Middle frontal gyrus (tissue), 1 donor: ENCODE measurements around the gene SIDT1.

Experiments used
- DNase-seq: peaks from one replicate; pipeline ENCODE4 v3.0.0-alpha.2; 2015; ENCODE audit warnings: low spot score; ENCODE audit errors: extremely low spot score

The SIDT1 gene

GRCh38 chr3:113545594-113545993 is 13.2 kb downstream of the SIDT1 start:
- no peak for DNase-seq

DNA sequence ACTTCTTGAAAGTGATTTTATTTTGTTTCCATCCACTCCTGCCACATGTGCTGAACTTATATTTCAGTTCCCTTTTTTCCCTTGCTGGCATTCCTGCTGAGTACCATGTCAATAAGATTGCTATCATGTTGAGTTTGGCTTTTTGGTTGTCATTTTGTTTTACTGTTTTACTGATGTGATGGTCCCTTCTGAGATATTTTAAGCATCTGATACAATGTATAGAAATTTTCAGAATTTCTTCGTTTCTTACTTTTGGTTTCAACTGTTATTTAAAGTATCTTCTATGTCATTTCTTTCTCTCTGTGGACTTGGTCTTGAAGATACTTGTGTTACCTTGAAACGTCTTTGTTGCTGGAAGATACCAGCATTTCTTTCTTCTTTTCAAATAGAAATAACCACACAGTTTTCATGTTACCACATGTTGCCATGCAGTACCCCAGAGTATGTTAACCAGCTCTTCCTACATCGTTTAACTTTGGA is 14.1 kb downstream of the SIDT1 start:
- no peak for DNase-seq

DNA sequence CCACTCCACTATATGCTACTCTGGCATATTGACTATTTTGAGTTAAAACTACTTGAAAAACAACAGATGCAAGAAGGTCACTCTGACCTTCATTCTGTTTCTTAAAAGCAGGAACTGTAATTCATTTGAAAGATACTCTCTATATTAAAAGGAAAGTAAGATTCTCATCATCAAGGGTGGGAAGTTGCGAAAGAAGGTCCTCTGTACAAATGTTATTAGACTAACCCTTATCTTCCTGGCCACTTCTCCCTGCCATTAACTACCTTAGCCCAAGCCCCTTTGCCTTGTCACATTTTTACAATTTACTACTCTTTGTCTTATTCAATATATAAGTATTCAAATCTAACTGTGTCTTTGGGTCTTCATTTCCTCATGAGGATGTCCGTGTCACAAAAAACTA is 16.1 kb downstream of the SIDT1 start:
- DNase-seq = no peak

DNA sequence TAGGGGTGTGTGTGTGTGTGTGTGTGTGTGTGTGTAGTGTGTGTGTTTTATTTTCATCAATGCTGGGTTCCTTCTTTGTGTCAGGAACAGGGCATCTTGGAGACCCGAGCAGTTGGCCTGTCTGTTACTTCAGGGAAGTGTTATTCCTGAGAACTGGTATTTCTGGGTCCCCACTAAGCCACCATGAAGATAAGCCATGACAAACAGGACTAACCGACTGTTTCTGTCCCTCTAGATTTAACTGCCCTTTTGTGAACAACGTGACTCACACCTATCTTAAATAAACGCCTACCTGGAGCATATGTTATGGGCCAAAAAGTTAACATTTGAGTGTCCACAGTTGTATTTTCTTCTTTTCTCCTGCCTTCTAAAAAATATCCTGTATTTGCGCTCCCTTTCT is 19.5 kb downstream of the SIDT1 start:
- no peak for DNase-seq

- no peak for DNase-seq
Observed at GRCh38 chr3:113552851-113553250, 20.5 kb downstream of the SIDT1 start.

GRCh38 chr3:113555138-113555537 is 22.8 kb downstream of the SIDT1 start:
- DNase-seq = no peak

GRCh38 chr3:113556316-113556945 is 24.1 kb downstream of the SIDT1 start:
- DNase-seq = no peak

GRCh38 chr3:113556946-113557335 is 24.6 kb downstream of the SIDT1 start:
- no peak for DNase-seq

DNA sequence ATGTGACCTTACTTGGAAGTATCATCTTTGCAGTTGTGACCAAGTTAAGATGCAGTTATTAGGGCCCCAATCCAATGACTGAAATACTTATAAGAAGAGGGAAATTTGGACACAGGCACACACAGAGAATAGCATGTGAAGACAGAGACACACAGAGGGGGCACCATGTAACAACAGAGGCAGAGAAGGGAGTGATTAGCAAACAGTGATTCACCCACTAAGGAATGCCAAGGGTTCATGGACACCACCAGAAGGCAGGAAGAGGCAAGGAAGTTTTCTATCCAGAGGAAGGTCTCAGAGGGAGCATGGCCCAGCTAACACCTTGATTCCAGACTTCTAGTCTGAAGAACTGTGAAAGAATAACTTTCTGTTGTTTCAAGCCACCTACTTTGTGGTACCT is 25.0 kb downstream of the SIDT1 start:
- no peak for DNase-seq

GRCh38 chr3:113559009-113559408 is 26.7 kb downstream of the SIDT1 start:
- DNase-seq = no peak

GRCh38 chr3:113560271-113560670 is 27.9 kb downstream of the SIDT1 start:
- DNase-seq = no peak

- DNase-seq = no peak
Observed at GRCh38 chr3:113560831-113561623, 28.7 kb downstream of the SIDT1 start.

DNA sequence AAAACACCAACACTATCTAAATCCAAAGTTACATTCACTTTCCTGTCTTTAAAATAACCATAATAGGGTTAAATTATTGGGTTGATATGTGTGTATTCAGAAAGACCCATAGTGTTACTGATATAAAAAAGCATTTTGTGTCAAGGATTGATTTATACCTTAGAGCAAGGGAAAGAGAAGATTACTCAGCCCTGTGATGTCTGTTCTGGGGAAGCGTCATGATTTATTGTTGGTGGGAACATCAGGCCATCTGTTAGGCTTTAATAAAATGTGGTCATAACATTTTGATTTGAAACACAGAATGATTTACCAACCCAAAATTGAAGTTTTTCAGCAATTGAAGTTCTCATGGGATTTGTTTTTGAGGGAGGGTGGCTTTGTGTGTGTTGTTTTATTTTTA is 33.2 kb downstream of the SIDT1 start:
- no peak for DNase-seq

GRCh38 chr3:113570158-113570557 is 37.8 kb downstream of the SIDT1 start:
- no peak for DNase-seq

- DNase-seq = no peak
Observed at GRCh38 chr3:113571360-113571759, 39.0 kb downstream of the SIDT1 start.

DNA sequence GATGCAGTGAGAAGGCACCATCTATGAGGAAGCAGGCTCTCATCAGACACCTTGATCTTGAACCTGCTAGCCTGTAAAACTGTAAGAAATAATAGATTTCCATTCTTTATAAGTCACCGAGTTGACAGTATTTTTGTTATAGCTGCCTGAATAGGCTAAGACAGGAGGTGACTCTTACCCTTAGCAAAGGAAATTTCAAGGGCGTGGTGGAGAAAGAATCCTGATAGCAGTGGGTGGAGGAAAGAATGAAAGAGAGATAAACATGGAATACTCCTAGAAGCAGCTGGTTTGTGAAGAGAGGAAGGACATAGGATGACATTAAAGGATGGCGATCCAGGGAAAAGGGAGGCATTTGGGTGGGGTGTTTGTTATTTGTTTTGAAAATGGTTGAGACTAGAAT is 41.4 kb downstream of the SIDT1 start:
- DNase-seq = no peak

GRCh38 chr3:113574213-113574612 is 41.9 kb downstream of the SIDT1 start:
- no peak for DNase-seq

GRCh38 chr3:113575206-113575605 is 42.9 kb downstream of the SIDT1 start:
- no peak for DNase-seq

GRCh38 chr3:113585228-113585627 is 52.9 kb downstream of the SIDT1 start:
- no peak for DNase-seq

GRCh38 chr3:113585720-113586119 is 53.4 kb downstream of the SIDT1 start:
- no peak for DNase-seq

DNA sequence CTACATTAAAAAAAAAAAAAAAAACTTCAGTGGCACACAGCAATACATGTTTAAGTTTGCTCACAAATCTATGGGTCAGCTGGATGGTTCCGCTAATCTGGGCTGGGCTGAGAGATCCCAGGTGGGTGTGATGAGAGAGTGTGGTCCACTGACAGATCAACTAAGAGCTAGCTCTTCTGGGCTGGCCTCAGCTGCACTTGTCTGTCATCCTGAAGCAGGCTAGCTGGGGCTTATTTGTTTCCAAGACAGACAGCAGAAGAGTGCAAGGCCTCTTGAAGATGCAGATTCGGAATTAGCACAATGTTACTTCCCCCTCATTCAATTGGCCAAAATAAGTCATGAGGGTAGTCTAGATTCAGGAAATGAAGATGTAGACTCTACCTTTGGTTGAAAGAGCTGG is 56.5 kb downstream of the SIDT1 start:
- no peak for DNase-seq

GRCh38 chr3:113589971-113590370 is 57.6 kb downstream of the SIDT1 start:
- DNase-seq = no peak

DNA sequence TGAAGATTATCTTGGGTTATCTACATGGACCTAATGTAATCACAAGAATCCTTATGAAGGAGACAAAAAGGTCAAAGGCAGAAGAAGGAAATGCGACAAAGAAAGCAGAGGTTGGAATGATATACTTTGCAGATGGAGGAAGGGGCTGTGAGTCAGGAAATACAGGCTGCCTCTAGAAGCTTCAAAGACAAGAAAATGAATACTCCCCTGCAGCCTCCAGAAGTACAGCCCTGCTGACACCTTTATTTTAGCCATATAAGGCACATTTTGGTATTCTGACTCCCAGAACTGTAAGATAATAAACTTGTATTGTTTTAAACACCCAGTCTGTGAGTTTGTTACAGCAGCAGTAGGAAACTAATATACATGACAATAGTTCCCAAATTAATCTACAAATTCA is 58.6 kb downstream of the SIDT1 start:
- no peak for DNase-seq
